ENCODE data around the gene NUDT4. TPM values are rescaled to one million over a fixed set of nuclear protein-coding genes. Genes with fewer than 3 reads are reported as not detected.

NUDT4 gene
- polyA plus RNA-seq (2013): 39.6 and 40.3 TPM in 2 replicates

DNA sequence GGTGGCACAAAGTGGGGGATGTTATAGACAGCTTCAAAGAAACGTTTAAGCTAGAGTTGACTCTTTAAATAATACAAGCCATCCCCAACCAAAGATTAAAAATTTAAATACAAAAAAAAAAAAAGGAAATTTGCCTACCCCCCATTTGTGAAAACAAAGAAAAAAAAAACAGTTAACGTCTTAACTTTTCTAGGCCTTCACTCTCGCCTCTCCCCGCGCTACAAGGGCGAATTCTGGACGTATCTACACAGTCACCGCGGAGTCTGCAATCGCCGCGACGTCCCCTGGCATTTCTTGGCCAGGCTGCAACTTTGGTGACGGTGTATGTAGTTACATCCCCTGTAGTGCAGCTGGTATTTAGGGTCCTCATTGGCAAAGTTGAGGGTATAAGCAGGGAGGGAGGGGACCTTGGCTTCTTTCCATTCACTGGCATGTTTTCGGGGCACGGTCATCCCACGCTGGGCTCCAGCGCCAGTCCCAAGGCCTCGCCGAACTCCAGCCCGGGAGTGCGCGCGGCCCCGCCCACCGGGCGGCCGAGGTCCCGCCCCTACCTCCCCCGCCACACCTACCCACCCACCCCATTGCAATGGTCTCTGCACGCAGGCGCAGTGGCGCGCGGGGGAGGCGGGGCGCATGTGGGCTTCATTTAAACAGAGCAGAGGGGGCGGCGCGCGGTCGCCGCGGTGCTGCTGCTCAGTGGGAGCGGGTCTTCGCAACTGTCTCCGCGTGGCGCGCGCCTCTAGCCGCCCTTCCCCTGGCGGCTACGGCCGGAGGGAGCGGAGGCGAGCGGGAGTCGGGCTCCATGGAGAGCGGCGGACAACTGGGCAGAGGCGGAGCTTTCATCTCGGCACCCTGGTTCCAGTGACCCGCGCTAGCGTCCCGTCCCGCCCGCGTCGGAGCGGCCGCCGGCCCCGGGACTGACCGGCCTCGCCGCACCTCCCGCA lies at the start of gene NUDT4:
NUDT4 (plus strand) TSS at position 674 of the 944 bp plus-strand sequence. CDS start 398 bp downstream, outside the sequence.
- Histone ChIP-seq H4K8ac (ENCODE audit: low read depth, low read length) (peak within 1 kb of the TSS; percentile 97), H3K18ac (ENCODE audit: low read length) (peak within 1 kb of the TSS; percentile 96), H3K9me3 (ENCODE audit: insufficient read depth, low read depth, low read length) (no peaks in the 10 kb centered on the region), H3K79me2 (ENCODE audit: control insufficient read depth, insufficient read depth, low read length, poor library complexity) (peaks cover 12% of the 10 kb centered on the region), H2AFZ (ENCODE audit: insufficient read depth, low read length, poor library complexity) (peak within 1 kb of the TSS; percentile 94), H3K27ac (ENCODE audit: low read depth, low read length) (peak within 1 kb of the TSS; percentile 8), H2BK5ac (ENCODE audit: low read depth, low read length, poor library complexity) (peak within 1 kb of the TSS; percentile 76), H4K91ac (ENCODE audit: low read depth, low read length) (peak within 1 kb of the TSS; percentile 81), H3K4me3 (ENCODE audit: low read depth, low read length) (peak within 1 kb of the TSS; percentile 89), H2BK120ac (ENCODE audit: insufficient read depth, low read length, poor library complexity) (peak within 1 kb of the TSS; percentile 81), H2BK12ac (ENCODE audit: low read length) (peak within 1 kb of the TSS; percentile 91), H3K79me1 (ENCODE audit: low read length) (peaks cover 10% of the 10 kb centered on the region), H2AK5ac (ENCODE audit: low read length) (peak within 1 kb of the TSS; percentile 51), H3K23ac (ENCODE audit: low read length) (no peak within 1 kb of the TSS), H4K12ac (ENCODE audit: low read depth, low read length) (peak within 1 kb of the TSS; percentile 95), H3K27me3 (ENCODE audit: insufficient read depth, low read length) (no peaks in the 10 kb centered on the region), H3K4me2 (ENCODE audit: low read length) (peak within 1 kb of the TSS; percentile 89), H3K36me3 (ENCODE audit: control insufficient read depth in 1 of 2, insufficient read depth in 2 of 2, low read length in 2 of 2) (no peaks in the 10 kb centered on the region), H3K14ac (ENCODE audit: low read length) (peak within 1 kb of the TSS; percentile 92), H3K4ac (ENCODE audit: low read depth, low read length) (peak within 1 kb of the TSS; percentile 82), H3K4me1 (ENCODE audit: control insufficient read depth in 1 of 2, insufficient read depth in 2 of 2, low read length in 2 of 2) (peaks cover 5 to 11% of the 10 kb centered on the region in 2 experiments), H3K9ac (ENCODE audit: low read length) (peak within 1 kb of the TSS; percentile 90)
- no CpG with 5 or more reads among the region's 79 CpGs for WGBS (ENCODE audit: extremely low coverage, insufficient coverage, insufficient read length)
- peak; percentile 95 to 98 for DNase-seq

DNA sequence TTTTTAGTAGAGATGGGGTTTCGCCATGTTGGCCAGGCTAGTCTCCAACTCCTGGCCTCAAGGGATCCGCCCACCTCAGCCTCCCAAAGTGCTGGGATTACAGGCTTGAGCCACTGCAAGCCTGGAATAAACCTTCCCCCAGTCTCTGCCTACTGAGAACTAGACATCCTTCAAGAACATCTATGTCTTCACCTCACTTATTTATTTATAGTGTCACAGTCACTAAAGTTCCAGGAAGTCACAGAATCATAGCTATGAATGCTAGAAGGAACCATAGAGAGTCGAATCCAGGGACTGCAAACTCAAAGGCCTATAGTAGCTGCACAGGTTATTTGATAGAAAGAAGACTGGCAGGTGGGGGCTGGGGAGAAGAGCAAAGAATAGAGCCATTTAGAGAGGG lies 44.7 kb upstream of the NUDT4 start:
- H3K14ac ChIP-seq (ENCODE audit: low read length): no peak overlapping the region
- H2BK120ac ChIP-seq (ENCODE audit: insufficient read depth, low read length, poor library complexity): no peak overlapping the region
- no peak overlapping the region for H2AK5ac ChIP-seq (ENCODE audit: low read length)
- H3K4me1 ChIP-seq (ENCODE audit: control insufficient read depth in 1 of 2, insufficient read depth in 2 of 2, low read length in 2 of 2): peaks cover 6 to 10% of the 10 kb centered on the region in 2 experiments
- H3K9me3 ChIP-seq (ENCODE audit: insufficient read depth, low read depth, low read length): no peaks in the 10 kb centered on the region
- no peaks in the 10 kb centered on the region for H3K36me3 ChIP-seq (ENCODE audit: control insufficient read depth in 1 of 2, insufficient read depth in 2 of 2, low read length in 2 of 2)
- H2AFZ ChIP-seq (ENCODE audit: insufficient read depth, low read length, poor library complexity): no peak overlapping the region
- WGBS (ENCODE audit: extremely low coverage, insufficient coverage, insufficient read length): no CpG with 5 or more reads among the region's 3 CpGs
- H3K27me3 ChIP-seq (ENCODE audit: insufficient read depth, low read length): no peaks in the 10 kb centered on the region
- H2BK12ac ChIP-seq (ENCODE audit: low read length): no peak overlapping the region
- H4K8ac ChIP-seq (ENCODE audit: low read depth, low read length): no peak overlapping the region
- H4K91ac ChIP-seq (ENCODE audit: low read depth, low read length): no peak overlapping the region
- no peak overlapping the region for H3K23ac ChIP-seq (ENCODE audit: low read length)
- H2BK5ac ChIP-seq (ENCODE audit: low read depth, low read length, poor library complexity): no peak overlapping the region
- H3K4me2 ChIP-seq (ENCODE audit: low read length): no peak overlapping the region
- H3K4me3 ChIP-seq (ENCODE audit: low read depth, low read length): no peak overlapping the region
- H3K4ac ChIP-seq (ENCODE audit: low read depth, low read length): no peak overlapping the region
- peaks cover 6% of the 10 kb centered on the region for H3K79me1 ChIP-seq (ENCODE audit: low read length)
- no peak for DNase-seq
- no peak overlapping the region for H3K27ac ChIP-seq (ENCODE audit: low read depth, low read length)
- no peak overlapping the region for H4K12ac ChIP-seq (ENCODE audit: low read depth, low read length)
- peaks cover 2% of the 10 kb centered on the region for H3K79me2 ChIP-seq (ENCODE audit: control insufficient read depth, insufficient read depth, low read length, poor library complexity)
- H3K18ac ChIP-seq (ENCODE audit: low read length): no peak overlapping the region
- H3K9ac ChIP-seq (ENCODE audit: low read length): no peak overlapping the region

DNA sequence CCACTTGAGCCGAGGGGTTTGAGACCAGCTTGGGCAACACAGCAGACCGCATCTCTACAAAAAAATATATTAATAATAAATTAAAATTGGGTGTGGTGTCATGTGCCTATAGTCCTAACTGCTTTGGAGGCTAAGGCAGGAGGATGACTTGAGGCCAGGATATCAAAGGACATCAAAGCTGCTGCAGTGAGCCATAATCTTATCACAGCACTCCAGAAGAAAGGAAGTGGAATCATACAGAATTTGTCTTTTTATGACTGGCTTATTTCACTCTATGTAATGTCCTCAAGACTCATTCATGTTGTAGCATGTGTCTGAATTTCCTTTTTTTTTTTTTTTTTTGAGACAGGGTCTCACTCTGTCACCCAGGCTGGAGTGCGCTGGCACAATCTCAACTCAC lies 43.9 kb upstream of the NUDT4 start:
- peaks cover 6 to 10% of the 10 kb centered on the region in 2 experiments for H3K4me1 ChIP-seq (ENCODE audit: control insufficient read depth in 1 of 2, insufficient read depth in 2 of 2, low read length in 2 of 2)
- no peak overlapping the region for H3K4me2 ChIP-seq (ENCODE audit: low read length)
- H3K18ac ChIP-seq (ENCODE audit: low read length): no peak overlapping the region
- no peak overlapping the region for H2AFZ ChIP-seq (ENCODE audit: insufficient read depth, low read length, poor library complexity)
- no peak overlapping the region for H2BK5ac ChIP-seq (ENCODE audit: low read depth, low read length, poor library complexity)
- H3K27ac ChIP-seq (ENCODE audit: low read depth, low read length): no peak overlapping the region
- H3K4me3 ChIP-seq (ENCODE audit: low read depth, low read length): no peak overlapping the region
- H3K14ac ChIP-seq (ENCODE audit: low read length): no peak overlapping the region
- DNase-seq: no peak
- H3K9me3 ChIP-seq (ENCODE audit: insufficient read depth, low read depth, low read length): no peaks in the 10 kb centered on the region
- no peak overlapping the region for H3K4ac ChIP-seq (ENCODE audit: low read depth, low read length)
- H2AK5ac ChIP-seq (ENCODE audit: low read length): no peak overlapping the region
- H3K27me3 ChIP-seq (ENCODE audit: insufficient read depth, low read length): no peaks in the 10 kb centered on the region
- WGBS (ENCODE audit: extremely low coverage, insufficient coverage, insufficient read length): no CpG with 5 or more reads among the region's 3 CpGs
- no peak overlapping the region for H2BK120ac ChIP-seq (ENCODE audit: insufficient read depth, low read length, poor library complexity)
- H3K23ac ChIP-seq (ENCODE audit: low read length): no peak overlapping the region
- H2BK12ac ChIP-seq (ENCODE audit: low read length): no peak overlapping the region
- H4K91ac ChIP-seq (ENCODE audit: low read depth, low read length): no peak overlapping the region
- no peak overlapping the region for H3K9ac ChIP-seq (ENCODE audit: low read length)
- H3K36me3 ChIP-seq (ENCODE audit: control insufficient read depth in 1 of 2, insufficient read depth in 2 of 2, low read length in 2 of 2): peaks cover 0 to 2% of the 10 kb centered on the region in 2 experiments
- peaks cover 6% of the 10 kb centered on the region for H3K79me1 ChIP-seq (ENCODE audit: low read length)
- H4K12ac ChIP-seq (ENCODE audit: low read depth, low read length): no peak overlapping the region
- peaks cover 2% of the 10 kb centered on the region for H3K79me2 ChIP-seq (ENCODE audit: control insufficient read depth, insufficient read depth, low read length, poor library complexity)
- no peak overlapping the region for H4K8ac ChIP-seq (ENCODE audit: low read depth, low read length)

DNA sequence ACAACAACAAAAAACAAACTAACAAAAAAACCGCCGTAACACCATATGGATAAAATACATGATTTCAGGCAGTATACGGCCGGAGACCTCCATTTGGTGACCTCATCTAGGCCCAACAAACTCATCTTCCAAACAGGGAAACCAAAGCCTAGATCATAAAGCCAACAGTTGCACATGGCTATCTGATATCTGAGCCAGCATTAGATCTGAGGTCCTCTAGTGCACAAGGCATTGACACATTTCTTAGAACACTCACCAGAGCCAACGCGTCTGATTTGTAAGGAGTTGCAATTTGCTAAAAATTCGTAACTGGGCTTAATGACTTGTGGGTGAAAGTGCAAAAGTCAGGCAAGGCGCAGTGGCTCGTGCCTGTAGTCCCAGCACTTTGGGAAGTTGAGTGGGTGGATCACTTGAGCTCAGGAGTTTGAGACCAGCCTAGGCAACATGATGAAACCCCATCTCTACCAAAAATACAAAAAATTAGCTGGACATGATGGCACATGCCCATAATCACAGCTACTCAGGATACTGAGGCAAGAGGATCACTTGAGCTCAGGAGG lies 42.0 kb upstream of the NUDT4 start:
- no peaks in the 10 kb centered on the region for H3K27me3 ChIP-seq (ENCODE audit: insufficient read depth, low read length)
- H2BK120ac ChIP-seq (ENCODE audit: insufficient read depth, low read length, poor library complexity): peak overlapping the region; percentile 48
- peak overlapping the region; percentile 74 for H2BK5ac ChIP-seq (ENCODE audit: low read depth, low read length, poor library complexity)
- peak overlapping the region; percentile 2 for H4K12ac ChIP-seq (ENCODE audit: low read depth, low read length)
- H4K8ac ChIP-seq (ENCODE audit: low read depth, low read length): peak overlapping the region; percentile 43
- H2BK12ac ChIP-seq (ENCODE audit: low read length): peak overlapping the region; percentile 69
- peaks cover 0 to 2% of the 10 kb centered on the region in 2 experiments for H3K36me3 ChIP-seq (ENCODE audit: control insufficient read depth in 1 of 2, insufficient read depth in 2 of 2, low read length in 2 of 2)
- H3K9ac ChIP-seq (ENCODE audit: low read length): no peak overlapping the region
- H2AFZ ChIP-seq (ENCODE audit: insufficient read depth, low read length, poor library complexity): no peak overlapping the region
- H3K79me1 ChIP-seq (ENCODE audit: low read length): peaks cover 6% of the 10 kb centered on the region
- no peak overlapping the region for H3K4me2 ChIP-seq (ENCODE audit: low read length)
- WGBS (ENCODE audit: extremely low coverage, insufficient coverage, insufficient read length): no CpG with 5 or more reads among the region's 9 CpGs
- H3K18ac ChIP-seq (ENCODE audit: low read length): peak overlapping the region; percentile 1
- H3K23ac ChIP-seq (ENCODE audit: low read length): no peak overlapping the region
- H3K79me2 ChIP-seq (ENCODE audit: control insufficient read depth, insufficient read depth, low read length, poor library complexity): peaks cover 2% of the 10 kb centered on the region
- H3K4ac ChIP-seq (ENCODE audit: low read depth, low read length): no peak overlapping the region
- H3K14ac ChIP-seq (ENCODE audit: low read length): peak overlapping the region; percentile 45
- no peak for DNase-seq
- peak overlapping the region; percentile 44 for H2AK5ac ChIP-seq (ENCODE audit: low read length)
- no peak overlapping the region for H3K4me3 ChIP-seq (ENCODE audit: low read depth, low read length)
- H3K27ac ChIP-seq (ENCODE audit: low read depth, low read length): peak overlapping the region; percentile 65
- H4K91ac ChIP-seq (ENCODE audit: low read depth, low read length): peak overlapping the region; percentile 25
- H3K9me3 ChIP-seq (ENCODE audit: insufficient read depth, low read depth, low read length): no peaks in the 10 kb centered on the region
- peaks cover 6 to 10% of the 10 kb centered on the region in 2 experiments for H3K4me1 ChIP-seq (ENCODE audit: control insufficient read depth in 1 of 2, insufficient read depth in 2 of 2, low read length in 2 of 2)
